Astrocyte (in vitro differentiated cells and primary cell): Measurements from ENCODE around the gene PHKG2. TPM values are rescaled to one million over a fixed set of nuclear protein-coding genes. Genes with fewer than 3 reads are reported as not detected.
A peak's percentile ranks its signal among the peaks of the same experiment; 100 is the strongest.
"Not testable (repeated sequence)": the region's sequence is repeated elsewhere in the genome, so short reads cannot be mapped to it uniquely, and the experiment has no call there.

Experiments
- DNase-seq: peaks from one replicate; pipeline ENCODE4 v3.0.0-alpha.2; 2010; ENCODE audit warnings: low read depth
- FAIRE-seq: peaks from 2 replicates; lab custom pipeline; 2011; peaks lifted over from hg19 to GRCh38; lab: Jason Lieb, UNC
- H2AFZ ChIP-seq: 2 replicates; pipeline ENCODE4 v1.6.0; 2012; ENCODE audit warnings: low read depth, low read length, inconsistent platforms
- H3K27ac ChIP-seq: 2 replicates; pipeline ENCODE4 v1.5.1; 2011; ENCODE audit warnings: low read depth, low read length, inconsistent platforms
- H3K27me3 ChIP-seq: 2 replicates; pipeline ENCODE4 v1.6.0; 2011; ENCODE audit warnings: low read length, inconsistent platforms; ENCODE audit not compliant: insufficient read depth
- H3K36me3 ChIP-seq: 2 replicates; pipeline ENCODE4 v1.5.1; 2011; ENCODE audit warnings: low read length, inconsistent platforms; ENCODE audit not compliant: insufficient read depth
- H3K4me1 ChIP-seq: 2 replicates; pipeline ENCODE4 v1.5.1; 2011; ENCODE audit warnings: low read length, inconsistent platforms; ENCODE audit not compliant: insufficient read depth
- H3K4me2 ChIP-seq: 2 replicates; pipeline ENCODE4 v1.6.0; 2012; ENCODE audit warnings: low read length, inconsistent platforms
- H3K4me3 ChIP-seq: 2 replicates; pipeline ENCODE4 v1.5.1; 2011; ENCODE audit warnings: low read depth, mild to moderate bottlenecking, low read length, inconsistent platforms; ENCODE audit not compliant: insufficient read depth
- H3K79me2 ChIP-seq: 2 replicates; pipeline ENCODE4 v1.6.0; 2012; ENCODE audit warnings: mild to moderate bottlenecking, low read length, inconsistent platforms; ENCODE audit not compliant: insufficient read depth
- H3K9ac ChIP-seq: 2 replicates; pipeline ENCODE4 v1.6.0; 2012; ENCODE audit warnings: mild to moderate bottlenecking, low read length, inconsistent platforms
- H3K9me3 ChIP-seq: 2 replicates; pipeline ENCODE4 v1.5.1; 2012; ENCODE audit warnings: low read depth, mild to moderate bottlenecking, low read length, inconsistent platforms; ENCODE audit not compliant: insufficient read depth
- H4K20me1 ChIP-seq: 2 replicates; pipeline ENCODE4 v1.6.0; 2012; ENCODE audit warnings: low read length, inconsistent platforms; ENCODE audit not compliant: insufficient read depth
- H3K27ac Mint-ChIP-seq: one replicate; pipeline ENCODE4 v1.8.0; 2021; ENCODE audit warnings: mild to moderate bottlenecking, mixed read lengths; ENCODE audit not compliant: unreplicated experiment
- H3K27me3 Mint-ChIP-seq: one replicate; pipeline ENCODE4 v1.8.0; 2021; ENCODE audit warnings: low read depth, mixed read lengths; ENCODE audit not compliant: unreplicated experiment
- H3K36me3 Mint-ChIP-seq: one replicate; pipeline ENCODE4 v1.8.0; 2021; ENCODE audit warnings: low read depth, mixed read lengths; ENCODE audit not compliant: unreplicated experiment
- H3K4me1 Mint-ChIP-seq: one replicate; pipeline ENCODE4 v1.8.0; 2021; ENCODE audit warnings: low read depth, mixed read lengths; ENCODE audit not compliant: unreplicated experiment
- H3K4me3 Mint-ChIP-seq: one replicate; pipeline ENCODE4 v1.8.0; 2021; ENCODE audit warnings: mild to moderate bottlenecking, moderate library complexity, mixed read lengths; ENCODE audit not compliant: unreplicated experiment
- H3K9me3 Mint-ChIP-seq: one replicate; pipeline ENCODE4 v1.8.0; 2021; ENCODE audit warnings: mild to moderate bottlenecking, mixed read lengths; ENCODE audit not compliant: unreplicated experiment
- CTCF ChIP-seq: IDR thresholded peaks from 2 replicates; pipeline ENCODE4 v1.5.1; 2011; ENCODE audit warnings: low read depth, mild to moderate bottlenecking, inconsistent platforms, low read length, moderate library complexity; ENCODE audit not compliant: insufficient read depth
- EZH2 ChIP-seq: IDR thresholded peaks from 2 replicates; pipeline ENCODE4 v1.6.1; 2012; ENCODE audit warnings: mild to moderate bottlenecking, low read length, inconsistent platforms; ENCODE audit not compliant: insufficient read depth
- total RNA-seq: library from RNA; stranded (reverse); gene quantifications from 2 replicates; pipeline ENCODE4 v1.2.1, GENCODE V29; 2021

The PHKG2 gene
- total RNA-seq, 1 donor from 2014 or later = 34.2 TPM

GRCh38 chr16:30699615-30700099 lies 48.6 kb upstream of the PHKG2 start:
- H3K9me3 ChIP-seq = no peaks in the 10 kb centered on the region
- peak overlapping the region; percentile 98 for H3K9ac ChIP-seq
- H3K79me2 ChIP-seq = peaks cover 48% of the 10 kb centered on the region
- peaks cover 37% of the 10 kb centered on the region for H4K20me1 ChIP-seq
- peak overlapping the region; percentile 99 for H3K27ac ChIP-seq
- peaks cover 14% of the 10 kb centered on the region for H3K4me1 Mint-ChIP-seq
- DNase-seq (no peak), FAIRE-seq (no peak)
- peak overlapping the region; percentile 94 for H3K4me2 ChIP-seq
- no peaks in the 10 kb centered on the region for H3K27me3 Mint-ChIP-seq
- TF ChIP-seq CTCF (no peak), EZH2 (no peak)
- H3K36me3 ChIP-seq = peaks cover 24% of the 10 kb centered on the region
- H3K36me3 Mint-ChIP-seq = peaks cover 5% of the 10 kb centered on the region
- no peaks in the 10 kb centered on the region for H3K9me3 Mint-ChIP-seq
- no peaks in the 10 kb centered on the region for H3K27me3 ChIP-seq
- H2AFZ ChIP-seq = no peak overlapping the region
- H3K27ac Mint-ChIP-seq = peak overlapping the region; percentile 99
- peaks cover 16% of the 10 kb centered on the region for H3K4me1 ChIP-seq
- H3K4me3 ChIP-seq = peak overlapping the region; percentile 78
- H3K4me3 Mint-ChIP-seq = peak overlapping the region; percentile 98

DNA sequence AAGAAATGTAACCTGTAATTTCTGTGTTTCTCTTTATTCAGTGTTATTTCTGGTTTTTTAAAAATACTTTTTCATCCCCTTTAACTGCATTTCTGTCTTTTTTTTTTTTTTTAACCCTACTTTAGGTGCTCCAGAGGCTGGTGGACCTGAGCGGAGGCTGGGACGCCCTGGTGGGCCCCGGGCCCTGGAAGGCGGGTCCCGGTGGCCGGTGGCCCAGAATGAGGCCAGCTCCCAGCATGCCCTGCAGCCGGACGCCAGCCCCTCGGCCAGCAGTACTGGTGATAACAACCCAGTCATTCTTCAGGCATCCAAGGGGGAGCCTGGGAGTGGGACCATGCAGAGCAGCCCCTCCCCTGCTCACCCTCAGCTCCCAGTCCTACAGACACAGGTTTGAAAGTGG lies 47.7 kb upstream of the PHKG2 start:
- H3K27ac Mint-ChIP-seq = peak overlapping the region; percentile 16
- DNase-seq (peak; percentile 63), FAIRE-seq (no peak)
- peaks cover 41% of the 10 kb centered on the region for H4K20me1 ChIP-seq
- H3K4me1 ChIP-seq = peaks cover 16% of the 10 kb centered on the region
- peaks cover 28% of the 10 kb centered on the region for H3K36me3 ChIP-seq
- no peaks in the 10 kb centered on the region for H3K9me3 ChIP-seq
- H3K27ac ChIP-seq = peak overlapping the region; percentile 71
- no peaks in the 10 kb centered on the region for H3K27me3 Mint-ChIP-seq
- no peaks in the 10 kb centered on the region for H3K9me3 Mint-ChIP-seq
- H3K4me2 ChIP-seq = peak overlapping the region; percentile 94
- no peak for TF ChIP-seq EZH2
- no peak for TF ChIP-seq CTCF
- H3K27me3 ChIP-seq = no peaks in the 10 kb centered on the region
- peak overlapping the region; percentile 98 for H3K9ac ChIP-seq
- no peak overlapping the region for H2AFZ ChIP-seq
- H3K4me1 Mint-ChIP-seq = peaks cover 12% of the 10 kb centered on the region
- peak overlapping the region; percentile 78 for H3K4me3 ChIP-seq
- peaks cover 7% of the 10 kb centered on the region for H3K36me3 Mint-ChIP-seq
- H3K79me2 ChIP-seq = peaks cover 48% of the 10 kb centered on the region
- H3K4me3 Mint-ChIP-seq = peak overlapping the region; percentile 28

- peaks cover 30% of the 10 kb centered on the region for H3K36me3 ChIP-seq
- H3K4me1 Mint-ChIP-seq = peaks cover 12% of the 10 kb centered on the region
- no peaks in the 10 kb centered on the region for H3K9me3 ChIP-seq
- peak overlapping the region; percentile 98 for H3K9ac ChIP-seq
- H3K27me3 ChIP-seq = no peaks in the 10 kb centered on the region
- TF ChIP-seq EZH2 (no peak), CTCF (no peak)
- no peaks in the 10 kb centered on the region for H3K9me3 Mint-ChIP-seq
- peaks cover 16% of the 10 kb centered on the region for H3K4me1 ChIP-seq
- H3K27me3 Mint-ChIP-seq = no peaks in the 10 kb centered on the region
- H3K36me3 Mint-ChIP-seq = peaks cover 7% of the 10 kb centered on the region
- H3K4me2 ChIP-seq = peak overlapping the region; percentile 94
- H3K79me2 ChIP-seq = peaks cover 50% of the 10 kb centered on the region
- H3K27ac ChIP-seq = peak overlapping the region; percentile 71
- H3K4me3 ChIP-seq = peak overlapping the region; percentile 0
- FAIRE-seq (no peak), DNase-seq (no peak)
- peak overlapping the region; percentile 28 for H3K4me3 Mint-ChIP-seq
- no peak overlapping the region for H2AFZ ChIP-seq
- H3K27ac Mint-ChIP-seq = peak overlapping the region; percentile 16
- peaks cover 41% of the 10 kb centered on the region for H4K20me1 ChIP-seq
These were observed 47.3 kb upstream of the PHKG2 start for GRCh38 chr16:30700971-30701370.

DNA sequence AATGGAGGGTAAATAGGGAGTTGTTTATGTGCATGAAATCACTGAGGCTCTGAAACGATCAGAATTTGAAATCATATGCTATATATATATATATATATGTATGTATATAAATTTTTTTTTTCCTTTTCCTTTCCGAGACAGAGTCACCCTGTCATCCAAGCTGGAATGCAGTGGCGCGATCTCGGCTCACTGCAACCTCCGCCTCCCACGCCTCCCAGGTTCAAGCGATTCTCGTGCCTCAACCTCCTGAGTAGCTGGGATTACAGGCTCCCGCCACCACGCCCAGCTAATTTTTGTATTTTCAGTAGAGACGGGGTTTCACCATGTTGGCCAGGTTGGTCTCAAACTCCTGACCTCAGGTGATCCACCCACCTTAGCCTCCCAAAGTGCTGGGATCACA lies 45.2 kb upstream of the PHKG2 start:
- not testable (repeated sequence) for H3K27me3 Mint-ChIP-seq, DNase-seq, H3K4me2 ChIP-seq, H3K27me3 ChIP-seq, H3K27ac ChIP-seq, FAIRE-seq, H3K9me3 Mint-ChIP-seq, H3K9me3 ChIP-seq, H3K4me3 ChIP-seq, H2AFZ ChIP-seq, H3K9ac ChIP-seq
- Mint-ChIP-seq H3K36me3 (peaks cover 13% of the 10 kb centered on the region), H3K4me3 (peak overlapping the region; percentile 40), H3K4me1 (peaks cover 12% of the 10 kb centered on the region), H3K27ac (peak overlapping the region; percentile 62)
- H4K20me1 ChIP-seq = peaks cover 57% of the 10 kb centered on the region
- H3K4me1 ChIP-seq = peaks cover 16% of the 10 kb centered on the region
- H3K79me2 ChIP-seq = peaks cover 64% of the 10 kb centered on the region
- H3K36me3 ChIP-seq = peaks cover 51% of the 10 kb centered on the region
